Adrenal gland (tissue), 12 donors: ENCODE measurements around the gene MRPL55. TPM values are rescaled to one million over a fixed set of nuclear protein-coding genes. Genes with fewer than 3 reads are reported as not detected.

Source experiments
- DNase-seq, 7 donors: peaks; one replicate each; pipeline ENCODE4 v3.0.0-alpha.2; 2019 to 2020
- H3K27ac ChIP-seq, 5 donors: fragments of 200-600 bp; sonication (generic) in 4 of 5; 1 replicate in 3 of 5; 2 replicates in 2 of 5; pipeline versions ENCODE4 v1.5.1 to v1.8.0; 2016 to 2020; ENCODE audit warnings: mild to moderate bottlenecking in 1 of 5
- H3K27me3 ChIP-seq: fragments of 200-600 bp; 2 replicates; pipeline ENCODE4 v1.8.0; 2021
- H3K36me3 ChIP-seq, 2 donors: fragments of 200-600 bp; replicated peaks in 1 of 2; 1 replicate in 1 of 2; 2 replicates in 1 of 2; pipeline versions ENCODE4 v1.5.1 to v1.8.0; 2018 to 2022
- H3K4me1 ChIP-seq, 2 donors: fragments of 200-600 bp; replicated peaks in 1 of 2; 1 replicate in 1 of 2; 2 replicates in 1 of 2; pipeline versions ENCODE4 v1.5.1 to v1.8.0; 2018 to 2021
- H3K4me3 ChIP-seq, 4 donors: fragments of 200-600 bp; sonication (generic) in 3 of 4; one replicate each; pipeline ENCODE4 v1.5.1; 2016 to 2018
- H3K9me3 ChIP-seq, 3 donors: fragments of 200-600 bp; sonication (generic) in 1 of 3; replicated peaks in 1 of 3; 1 replicate in 2 of 3; 2 replicates in 1 of 3; pipeline versions ENCODE4 v1.5.1 to v1.8.0; 2016 to 2021
- POLR2A ChIP-seq, 2 donors: fragments of 450-650 bp; IDR thresholded peaks; one replicate each; pipeline ENCODE4 v1.6.1; 2017; ENCODE audit warnings: antibody characterized with exemption in 2 of 2, mild to moderate bottlenecking in 2 of 2, moderate library complexity in 1 of 2
- WGBS, 4 donors: extraction: QIAGEN DNeasy Blood & Tissue Kit in 2 of 4; methylation state at CpG; one replicate each; pipeline versions ENCODE4 v1.1.5 to v1.1.7; 2013 to 2017; 5-methylcytosine and 5-hydroxymethylcytosine counted together
- intact Hi-C, 2 donors: fragments of 100-400 bp; cut with DNase I; formaldehyde crosslinking; loops; one replicate each; pipeline versions ENCODE4 v1.14.1 to v1.15.0; 2022 to 2023
- polyA plus RNA-seq, 3 donors: library from polyadenylated mRNA; stranded (reverse); fragments of 200-250 nt in 2 of 3; fragments of 350-450 nt in 1 of 3; fragmentation: Illumina TruSeq in 1 of 3; extraction: RNeasy Lipid Tissue Mini Kit (QIAGEN cat#74804) in 1 of 3; gene quantifications; one replicate each; pipeline ENCODE4 v1.2.3, GENCODE V29; 2013 to 2014
- total RNA-seq, 9 donors: library from RNA; depleted of rRNA in 4 of 9; stranded (reverse); fragments of >200 nt in 4 of 9; fragments of 120-200 nt in 1 of 9; fragmentation: NEBNext Ultra II Directional in 1 of 9; extraction: Animal tissue kit (Norgen Biotek cat#: 25700) in 1 of 9; gene quantifications; one replicate each; pipeline versions ENCODE4 v1.1.0 to v1.2.4, GENCODE V29; 2013 to 2023
- TF ChIP-seq, protein P1 (sequence below), 6 experiments: fragments of 450-650 bp in 4 of 6; fragments of 200-600 bp in 2 of 6; sonication (generic) in 1 of 6; IDR thresholded peaks; 1 replicate in 5 of 6; 2 replicates in 1 of 6; pipeline versions ENCODE4 v1.5.1 to v1.8.0; 2016 to 2021; ENCODE audit warnings: antibody characterized with exemption in 6 of 6, mild to moderate bottlenecking in 2 of 6, moderate library complexity in 1 of 6
- donor health status: healthy with polysubstance abuse.
- donor health status: Bipolar disorder and iron deficiency.
- donor health status: DM: yes; HTN: yes; CAD: no.
- donor health status: DM: no; HTN: no; CAD: no.
- donor health status: DM: no; HTN: no; CAD: no.
- donor health status: DM: yes; HTN: yes; CAD: no.

Gene MRPL55
- total and polyA plus RNA-seq, 12 donors, result 25.1 to 309 (median 70.8) TPM

DNA sequence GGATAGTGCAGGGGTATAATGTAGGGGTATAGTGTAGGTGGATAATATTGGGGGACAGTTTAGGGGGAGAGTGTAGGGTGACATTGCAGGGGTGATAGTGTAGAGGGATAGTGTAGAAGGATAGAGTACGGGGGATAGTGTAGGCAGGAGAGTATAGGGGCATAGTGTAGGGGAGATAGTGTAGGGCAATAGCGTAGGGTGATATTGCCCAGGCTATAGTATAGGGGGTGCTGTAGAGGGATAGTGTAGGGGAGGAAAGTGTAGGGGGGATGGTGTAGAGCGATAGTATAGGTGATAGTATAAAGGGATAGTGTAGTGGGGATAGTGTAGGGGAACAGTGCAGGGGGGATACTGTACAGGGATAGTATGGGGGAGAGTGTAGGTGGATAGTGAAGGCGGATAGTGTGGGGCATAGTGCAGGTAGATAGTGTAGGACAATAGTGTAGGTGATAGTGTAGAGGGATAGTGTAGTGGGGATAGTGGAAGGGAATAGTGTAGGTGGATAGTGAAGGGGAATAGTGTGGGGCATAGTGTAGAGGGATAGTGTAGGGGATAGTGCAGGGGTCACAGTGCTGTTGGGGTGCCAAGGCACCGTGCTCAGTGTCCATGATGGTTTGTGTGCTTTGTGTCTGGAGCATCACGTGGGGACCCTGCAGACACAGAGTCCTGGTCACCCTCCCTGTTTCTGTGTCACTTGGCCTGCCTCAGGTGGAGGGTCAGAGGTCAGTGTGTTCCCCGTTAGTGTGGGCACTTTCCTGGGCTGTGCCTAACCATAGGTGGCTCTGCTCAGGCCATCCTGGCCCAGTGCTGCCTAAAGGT lies 37.1 kb downstream of the MRPL55 start:
- Histone ChIP-seq H3K36me3 (no peaks in the 10 kb centered on the region), H3K9me3 (no peaks in the 10 kb centered on the region), H3K27me3 (peaks cover 3% of the 10 kb centered on the region), H3K4me3 (no peak overlapping the region), H3K4me1 (no peaks in the 10 kb centered on the region), H3K27ac (no peak overlapping the region)
- intact Hi-C loops, result no loop called here
- DNase-seq, result peak in 1 of 7 donors; percentile 12
- no peak for TF ChIP-seq POLR2A (IDR thresholded peaks at IDR 0.05)
- 50 to 76% (median 65%) methylated on average over 6 to 7 of the region's 7 CpGs for WGBS, 4 donors

- no peak for DNase-seq
- intact Hi-C loops, result no loop called here
- H3K36me3 ChIP-seq, result no peaks in the 10 kb centered on the region
- no peak overlapping the region for H3K27ac ChIP-seq
- no peaks in the 10 kb centered on the region for H3K4me1 ChIP-seq
- TF ChIP-seq POLR2A (IDR thresholded peaks at IDR 0.05), result no peak
- TF ChIP-seq, protein P1, sequence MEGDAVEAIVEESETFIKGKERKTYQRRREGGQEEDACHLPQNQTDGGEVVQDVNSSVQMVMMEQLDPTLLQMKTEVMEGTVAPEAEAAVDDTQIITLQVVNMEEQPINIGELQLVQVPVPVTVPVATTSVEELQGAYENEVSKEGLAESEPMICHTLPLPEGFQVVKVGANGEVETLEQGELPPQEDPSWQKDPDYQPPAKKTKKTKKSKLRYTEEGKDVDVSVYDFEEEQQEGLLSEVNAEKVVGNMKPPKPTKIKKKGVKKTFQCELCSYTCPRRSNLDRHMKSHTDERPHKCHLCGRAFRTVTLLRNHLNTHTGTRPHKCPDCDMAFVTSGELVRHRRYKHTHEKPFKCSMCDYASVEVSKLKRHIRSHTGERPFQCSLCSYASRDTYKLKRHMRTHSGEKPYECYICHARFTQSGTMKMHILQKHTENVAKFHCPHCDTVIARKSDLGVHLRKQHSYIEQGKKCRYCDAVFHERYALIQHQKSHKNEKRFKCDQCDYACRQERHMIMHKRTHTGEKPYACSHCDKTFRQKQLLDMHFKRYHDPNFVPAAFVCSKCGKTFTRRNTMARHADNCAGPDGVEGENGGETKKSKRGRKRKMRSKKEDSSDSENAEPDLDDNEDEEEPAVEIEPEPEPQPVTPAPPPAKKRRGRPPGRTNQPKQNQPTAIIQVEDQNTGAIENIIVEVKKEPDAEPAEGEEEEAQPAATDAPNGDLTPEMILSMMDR (IDR thresholded peaks at IDR 0.05), result no peak
- WGBS, 4 donors, result 67 to 79% (median 72%) methylated on average over 3 of the region's 3 CpGs
- no peak overlapping the region for H3K4me3 ChIP-seq
- peaks cover 13% of the 10 kb centered on the region for H3K27me3 ChIP-seq
- H3K9me3 ChIP-seq, result no peaks in the 10 kb centered on the region
These were observed 38.2 kb downstream of the MRPL55 start for GRCh38 chr1:228070851-228071250.

GRCh38 chr1:228070173-228070572 lies 38.9 kb downstream of the MRPL55 start:
- no peak for TF ChIP-seq POLR2A (IDR thresholded peaks at IDR 0.05)
- TF ChIP-seq, protein P1 (IDR thresholded peaks at IDR 0.05), result no peak
- Histone ChIP-seq H3K9me3 (no peaks in the 10 kb centered on the region), H3K27ac (no peak overlapping the region), H3K4me3 (no peak overlapping the region), H3K4me1 (no peaks in the 10 kb centered on the region), H3K36me3 (no peaks in the 10 kb centered on the region), H3K27me3 (peaks cover 20% of the 10 kb centered on the region)
- DNase-seq, result no peak
- intact Hi-C loops, result no loop called here
- whole genome bisulfite sequencing, 4 donors, result 40 to 63% (median 53%) methylated on average over 2 of the region's 2 CpGs

- no peaks in the 10 kb centered on the region for H3K36me3 ChIP-seq
- WGBS, 4 donors, result 68 to 75% (median 73%) methylated on average over 7 of the region's 7 CpGs
- no peaks in the 10 kb centered on the region for H3K4me1 ChIP-seq
- TF ChIP-seq POLR2A (IDR thresholded peaks at IDR 0.05), result no peak
- TF ChIP-seq, protein P1 (IDR thresholded peaks at IDR 0.05), result no peak
- no peak for DNase-seq
- no peaks in the 10 kb centered on the region for H3K9me3 ChIP-seq
- no peak overlapping the region for H3K4me3 ChIP-seq
- H3K27ac ChIP-seq, result no peak overlapping the region
- intact Hi-C loops, result no loop called here
- peaks cover 37% of the 10 kb centered on the region for H3K27me3 ChIP-seq
These were observed 40.7 kb downstream of the MRPL55 start for GRCh38 chr1:228068359-228068758.
